Measurements from ENCODE around the gene TSPO2. TPM values are rescaled to one million over a fixed set of nuclear protein-coding genes. Genes with fewer than 3 reads are reported as not detected.

Gene TSPO2
- total RNA-seq, 1 experiment from 2014 or later: not detected

DNA sequence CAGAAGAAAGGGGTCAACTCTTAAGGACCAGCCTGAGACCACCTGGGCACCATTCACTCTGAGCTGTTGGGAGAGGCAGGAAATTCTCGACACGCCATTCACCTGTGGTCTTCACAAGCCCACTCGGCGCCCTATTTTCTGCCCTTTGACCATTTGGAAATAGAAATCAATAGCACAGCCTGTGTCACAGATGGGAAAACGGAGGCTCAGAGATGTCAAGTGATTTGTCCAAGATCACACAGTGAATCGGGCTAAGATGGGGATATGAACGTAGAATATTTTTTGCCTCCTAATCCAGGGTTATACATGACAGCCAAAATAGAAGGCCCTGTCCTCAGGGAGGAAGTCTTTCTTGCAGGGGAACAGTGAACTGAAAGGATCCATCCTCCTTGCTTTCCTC, 7.7 kb downstream of the TSPO2 start:
- no peak for DNase-seq (ENCODE audit: low read depth)

DNA sequence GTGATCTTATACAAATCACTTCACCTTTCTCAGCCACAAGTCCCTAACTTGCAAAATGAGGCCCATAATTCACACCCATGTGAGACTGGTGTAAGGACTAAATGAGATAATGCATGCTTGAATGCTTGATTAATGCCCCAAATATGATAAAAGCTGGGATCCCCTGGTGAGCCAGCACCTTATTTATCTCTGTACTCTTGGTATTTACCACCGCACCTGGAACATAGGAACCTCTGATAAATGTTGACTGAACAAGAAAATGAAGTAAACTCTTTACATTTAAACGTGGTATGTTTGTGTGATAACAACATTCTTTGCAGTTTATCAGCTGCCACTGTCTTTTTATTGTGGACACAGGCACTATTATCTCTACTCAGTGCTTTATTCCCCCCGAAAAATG, 8.3 kb downstream of the TSPO2 start:
- DNase-seq (ENCODE audit: low read depth): no peak

DNA sequence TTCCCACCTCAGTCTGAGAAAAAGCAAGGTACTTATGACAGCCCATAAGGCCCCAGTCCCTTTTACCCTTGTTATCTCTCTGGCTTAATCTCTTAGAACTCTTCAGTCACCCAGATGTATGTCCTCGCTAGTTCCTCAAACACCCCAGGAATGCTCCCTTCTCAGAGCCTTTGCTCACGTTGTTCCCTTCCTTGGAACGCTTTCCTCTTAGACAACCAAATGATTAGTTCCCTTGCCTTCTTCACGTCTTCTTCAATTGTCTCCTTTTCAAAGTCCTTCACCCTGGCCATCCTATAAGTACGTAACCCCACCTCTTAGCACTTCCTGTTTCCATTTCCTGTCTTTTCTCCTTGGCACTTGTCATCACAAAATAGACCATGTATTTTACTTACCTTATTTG, 9.6 kb downstream of the TSPO2 start:
- DNase-seq (ENCODE audit: low read depth): no peak

DNA sequence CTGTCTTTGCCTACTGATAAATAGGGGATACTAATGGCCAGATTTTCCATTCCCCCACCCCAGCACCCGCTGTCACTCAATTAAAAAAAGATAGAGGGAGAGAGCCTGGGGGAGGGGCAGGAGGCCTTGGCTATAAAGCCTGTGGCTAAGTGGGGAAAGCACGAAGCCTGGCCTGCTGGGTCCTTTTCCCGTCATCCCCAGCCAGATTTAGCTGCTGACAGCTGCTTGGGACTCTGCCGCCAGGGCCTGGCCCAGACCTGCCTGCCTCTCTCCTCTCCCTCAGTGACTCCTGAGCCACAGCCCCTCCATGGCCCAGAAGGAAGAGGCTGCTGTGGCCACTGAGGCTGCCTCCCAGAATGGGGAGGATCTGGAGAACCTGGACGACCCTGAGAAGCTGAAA, 10.8 kb downstream of the TSPO2 start, which contains the start of gene APOBEC2:
Gene APOBEC2, plus strand, starts transcription at position 162 of the 400 bp plus-strand sequence. Its CDS starts 146 bp downstream, at position 308.
- no peak for DNase-seq (ENCODE audit: low read depth)

DNA sequence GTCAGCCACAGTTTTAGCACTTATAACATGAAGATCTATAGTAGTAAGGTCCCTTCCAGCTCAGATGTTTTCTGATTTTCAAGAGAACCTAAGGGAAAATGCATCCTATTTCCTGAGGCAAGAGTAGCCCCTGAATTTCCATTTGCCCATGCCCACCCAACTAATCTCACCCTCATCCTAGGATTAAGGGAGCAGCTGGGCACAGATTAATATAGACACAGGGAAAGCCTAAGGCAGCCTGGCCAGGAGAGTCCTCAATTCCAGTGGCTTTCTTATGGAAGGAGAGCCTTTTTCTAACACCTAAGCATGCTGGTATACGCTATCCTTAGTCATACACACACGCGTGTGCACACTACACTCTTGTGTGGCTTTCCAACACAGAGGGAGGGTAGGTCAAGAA, 12.2 kb downstream of the TSPO2 start:
- no peak for DNase-seq (ENCODE audit: low read depth)

DNA sequence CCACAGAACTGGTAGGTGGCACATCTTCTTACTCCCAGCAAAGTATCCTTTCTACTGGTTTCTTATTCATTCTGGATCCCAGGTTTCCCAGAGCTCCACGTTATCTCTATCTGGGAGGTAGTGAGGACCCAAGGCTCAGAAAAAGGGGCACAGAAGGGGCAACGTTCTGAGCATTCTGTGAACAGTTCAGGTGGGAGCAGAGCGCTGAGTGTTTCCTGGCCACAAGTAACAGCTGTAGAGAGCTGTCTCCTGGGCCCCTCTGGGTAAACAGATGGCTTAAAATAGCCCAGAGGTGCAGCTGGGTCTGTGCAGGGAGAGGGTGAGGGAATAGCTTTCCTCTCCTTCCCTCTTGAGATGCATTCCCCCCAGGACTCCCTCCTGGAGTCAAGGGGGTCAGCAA, 12.9 kb downstream of the TSPO2 start:
- no peak for DNase-seq (ENCODE audit: low read depth)

DNA sequence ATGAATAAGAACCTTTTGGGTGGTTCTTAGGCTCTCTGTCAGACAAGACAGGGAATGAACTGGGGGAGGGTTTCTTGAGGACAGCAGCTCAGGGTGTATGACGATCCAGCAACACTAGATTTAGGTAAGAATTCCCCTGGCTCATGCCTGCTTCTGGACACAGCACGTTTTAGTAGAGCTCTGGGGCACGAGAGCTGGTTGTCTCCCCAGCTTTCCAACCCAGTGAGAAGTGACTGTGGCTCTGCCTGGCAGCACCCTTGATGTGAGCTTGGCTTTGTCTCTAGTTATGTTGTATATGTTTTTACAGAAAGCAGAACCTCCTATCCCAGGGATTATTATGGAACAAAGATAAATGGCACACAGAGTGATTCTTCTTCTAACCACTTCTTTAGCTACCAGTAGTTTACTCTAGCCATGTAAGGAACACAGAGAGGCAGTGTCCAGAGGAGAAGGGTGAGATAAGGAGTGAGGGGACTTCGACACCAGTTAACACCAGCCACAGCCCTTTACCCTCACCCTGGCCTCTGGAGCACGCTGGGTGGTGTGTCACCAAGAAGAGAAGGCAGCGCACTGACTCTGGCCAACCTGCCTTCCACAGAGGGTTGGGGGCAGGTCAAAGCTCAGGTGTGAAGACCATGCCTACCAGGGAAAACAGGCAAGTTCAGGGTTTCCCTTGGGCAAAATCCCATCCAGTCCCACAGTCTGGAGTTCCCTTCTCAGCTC, 14.7 kb downstream of the TSPO2 start:
- no peak for DNase-seq (ENCODE audit: low read depth)

DNA sequence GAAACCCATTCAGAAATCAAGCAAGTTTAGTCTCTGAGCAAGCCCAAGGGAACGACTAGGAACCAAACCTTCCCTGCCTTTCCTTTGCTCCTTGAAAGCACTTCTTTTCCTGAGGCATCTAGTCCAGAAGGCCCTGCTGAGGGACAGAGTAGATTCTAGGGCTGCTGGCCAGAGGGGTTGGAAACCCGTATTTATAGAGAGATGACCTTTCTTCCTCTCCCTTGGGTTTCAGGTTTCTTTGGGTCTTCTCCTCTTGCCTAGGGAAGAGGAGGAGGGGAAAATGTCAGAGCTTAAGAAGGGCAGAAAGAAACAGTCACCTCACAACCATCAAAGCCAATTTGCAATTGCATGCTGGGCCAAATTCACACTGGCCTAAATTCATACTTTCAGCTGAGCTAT, 16.5 kb downstream of the TSPO2 start:
- DNase-seq (ENCODE audit: low read depth): no peak

DNA sequence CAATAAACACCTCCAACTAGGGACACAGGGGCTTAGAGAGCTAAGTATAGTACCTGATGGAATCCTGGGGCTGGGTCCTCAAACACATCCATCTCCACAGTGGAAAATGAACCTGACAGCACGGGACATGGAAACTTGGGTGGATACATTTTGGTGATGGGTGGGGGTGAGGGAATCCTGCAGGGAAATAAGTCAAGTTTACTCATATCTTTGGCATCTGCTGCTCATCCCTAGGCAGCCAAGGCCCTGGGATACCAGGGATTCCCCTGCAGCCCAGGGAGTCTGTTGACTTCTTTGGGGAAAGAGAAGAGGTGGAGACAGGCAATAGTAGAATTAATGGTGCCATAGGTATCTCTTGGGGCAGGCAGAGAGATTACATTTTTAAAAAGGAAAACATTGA, 17.3 kb downstream of the TSPO2 start:
- DNase-seq (ENCODE audit: low read depth): peak; percentile 35

DNA sequence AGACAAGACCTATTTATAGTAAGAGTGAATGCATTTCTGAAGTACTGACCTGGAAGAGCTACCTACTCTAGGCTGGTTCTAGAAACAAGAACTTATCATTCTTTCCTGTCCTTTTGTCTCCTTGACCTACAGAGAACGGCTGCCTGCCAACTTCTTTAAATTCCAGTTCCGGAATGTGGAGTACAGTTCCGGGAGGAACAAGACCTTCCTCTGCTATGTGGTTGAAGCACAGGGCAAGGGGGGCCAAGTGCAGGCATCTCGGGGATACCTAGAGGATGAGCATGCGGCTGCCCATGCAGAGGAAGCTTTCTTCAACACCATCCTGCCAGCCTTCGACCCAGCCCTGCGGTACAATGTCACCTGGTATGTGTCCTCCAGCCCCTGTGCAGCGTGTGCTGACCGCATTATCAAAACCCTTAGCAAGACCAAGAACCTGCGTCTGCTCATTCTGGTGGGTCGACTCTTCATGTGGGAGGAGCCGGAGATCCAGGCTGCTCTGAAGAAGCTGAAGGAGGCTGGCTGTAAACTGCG, 19.0 kb downstream of the TSPO2 start:
- DNase-seq (ENCODE audit: low read depth): no peak

DNA sequence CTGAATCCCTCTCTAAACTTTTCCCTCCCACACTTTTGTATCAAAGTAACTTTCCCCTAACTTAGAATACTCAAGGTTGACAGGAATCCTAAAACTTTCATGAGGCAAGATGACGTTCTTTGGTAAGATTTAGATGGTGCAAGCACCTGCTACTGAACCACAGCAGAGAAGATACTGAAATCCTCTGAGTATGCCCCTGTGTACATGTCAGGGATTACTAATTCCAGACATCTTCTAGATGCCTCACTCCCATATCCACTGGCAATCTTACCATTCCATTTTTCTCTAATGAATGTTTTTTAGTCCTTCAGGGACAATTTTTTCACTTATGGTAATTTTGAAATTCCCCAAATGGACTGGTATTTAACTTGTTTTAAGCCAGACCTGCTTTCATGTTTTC, 19.8 kb downstream of the TSPO2 start:
- DNase-seq (ENCODE audit: low read depth): no peak

DNA sequence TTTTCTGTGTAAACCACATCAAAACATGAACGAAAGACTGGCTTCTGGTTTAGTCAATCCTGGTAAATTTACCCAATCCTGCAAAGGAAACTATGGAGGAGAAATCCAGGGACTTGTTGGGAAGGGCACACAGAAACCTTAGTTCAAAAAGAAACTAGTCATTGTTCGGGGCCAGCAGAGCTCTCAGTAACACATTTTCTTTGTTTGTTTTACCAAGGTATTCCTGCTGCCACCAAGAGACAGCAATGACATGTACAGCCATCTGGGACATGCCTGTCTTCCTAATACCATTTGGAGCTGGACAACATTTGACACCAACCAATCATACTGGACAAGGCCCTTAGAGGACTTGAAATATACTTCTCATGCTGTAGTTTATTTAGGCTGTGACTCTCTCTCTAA, 21.6 kb downstream of the TSPO2 start:
- no peak for DNase-seq (ENCODE audit: low read depth)

DNA sequence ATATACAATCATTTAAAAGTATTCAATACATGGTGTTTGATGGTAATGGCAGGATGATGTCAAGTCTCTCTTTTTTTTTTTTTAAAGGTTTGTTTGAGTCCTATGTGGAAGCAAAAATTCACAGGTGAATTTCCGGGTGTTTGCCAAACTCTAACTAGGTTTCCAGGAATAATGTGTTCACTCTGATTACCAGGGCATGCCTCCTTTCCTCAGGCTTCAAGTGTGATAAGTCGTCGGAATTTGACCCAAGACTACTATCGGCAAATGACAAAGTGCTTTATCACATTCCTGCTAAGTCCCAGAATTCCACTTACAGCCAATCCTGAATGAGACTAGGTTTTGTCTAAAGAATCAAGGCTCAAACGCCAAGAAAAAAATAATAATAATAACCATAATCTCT, 22.6 kb downstream of the TSPO2 start:
- DNase-seq (ENCODE audit: low read depth): no peak

DNA sequence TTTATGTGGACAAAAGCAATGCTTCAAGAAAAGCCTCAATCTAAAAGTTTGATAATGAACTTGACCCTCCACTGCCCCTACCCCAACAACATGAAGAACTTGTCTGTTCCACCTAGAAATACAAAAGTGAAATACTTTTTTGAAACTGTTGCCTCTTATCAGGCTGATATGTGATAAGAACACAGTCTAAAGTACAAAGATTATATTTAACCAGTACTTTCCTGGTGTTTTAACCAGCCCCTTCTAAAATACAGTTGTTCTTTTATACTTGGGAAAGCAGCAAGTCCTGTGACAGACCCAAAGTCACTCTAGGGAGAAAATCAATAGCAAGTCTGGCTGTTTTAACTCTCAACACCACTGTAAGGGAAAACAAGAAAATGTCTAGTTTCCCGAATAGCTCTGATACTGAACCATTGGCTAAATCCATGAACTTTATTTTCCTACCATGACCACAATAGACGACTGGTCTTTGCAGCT, 23.3 kb downstream of the TSPO2 start:
- DNase-seq (ENCODE audit: low read depth): no peak

DNA sequence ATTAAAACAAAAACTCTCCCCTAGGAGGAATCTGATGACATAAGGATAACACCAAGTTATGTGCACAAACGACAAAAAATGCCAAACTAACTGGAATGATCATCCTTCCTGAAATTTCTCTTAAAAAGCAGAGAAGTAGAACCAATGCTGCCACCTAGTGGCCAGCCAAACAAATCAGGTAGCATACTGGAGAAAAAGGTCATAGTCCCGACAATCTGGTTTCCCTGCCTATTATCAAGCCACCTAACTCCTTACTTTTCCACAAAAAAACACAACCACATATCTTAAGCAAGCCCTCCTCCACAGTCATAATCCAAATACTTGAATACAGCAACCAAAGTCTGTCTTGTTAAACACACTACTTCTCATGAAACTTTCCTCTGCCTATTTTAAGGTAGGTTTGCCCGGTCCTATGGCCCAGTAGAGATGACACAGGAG, 24.6 kb downstream of the TSPO2 start:
- DNase-seq (ENCODE audit: low read depth): peak; percentile 71

DNA sequence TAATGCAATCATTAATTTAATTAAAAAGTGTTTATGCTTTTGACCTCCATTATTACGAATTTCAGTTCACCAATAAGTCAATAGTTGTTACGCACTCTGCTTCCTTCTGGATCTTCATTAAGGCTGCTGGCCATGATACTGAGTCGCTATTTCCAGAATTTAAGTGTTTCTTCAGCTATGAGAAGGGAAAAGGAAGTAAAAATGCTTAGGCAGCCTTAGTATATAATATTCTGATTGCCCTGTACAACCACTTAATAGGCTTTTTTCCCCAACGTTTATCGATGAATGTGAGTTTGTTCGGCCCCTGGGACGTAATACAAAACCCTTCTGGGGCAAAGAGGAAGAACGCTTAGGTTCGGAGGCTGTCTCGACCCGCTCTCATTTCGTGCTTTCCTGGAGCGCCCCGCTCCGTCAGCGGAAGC, 29.2 kb downstream of the TSPO2 start:
- DNase-seq (ENCODE audit: low read depth): no peak

DNA sequence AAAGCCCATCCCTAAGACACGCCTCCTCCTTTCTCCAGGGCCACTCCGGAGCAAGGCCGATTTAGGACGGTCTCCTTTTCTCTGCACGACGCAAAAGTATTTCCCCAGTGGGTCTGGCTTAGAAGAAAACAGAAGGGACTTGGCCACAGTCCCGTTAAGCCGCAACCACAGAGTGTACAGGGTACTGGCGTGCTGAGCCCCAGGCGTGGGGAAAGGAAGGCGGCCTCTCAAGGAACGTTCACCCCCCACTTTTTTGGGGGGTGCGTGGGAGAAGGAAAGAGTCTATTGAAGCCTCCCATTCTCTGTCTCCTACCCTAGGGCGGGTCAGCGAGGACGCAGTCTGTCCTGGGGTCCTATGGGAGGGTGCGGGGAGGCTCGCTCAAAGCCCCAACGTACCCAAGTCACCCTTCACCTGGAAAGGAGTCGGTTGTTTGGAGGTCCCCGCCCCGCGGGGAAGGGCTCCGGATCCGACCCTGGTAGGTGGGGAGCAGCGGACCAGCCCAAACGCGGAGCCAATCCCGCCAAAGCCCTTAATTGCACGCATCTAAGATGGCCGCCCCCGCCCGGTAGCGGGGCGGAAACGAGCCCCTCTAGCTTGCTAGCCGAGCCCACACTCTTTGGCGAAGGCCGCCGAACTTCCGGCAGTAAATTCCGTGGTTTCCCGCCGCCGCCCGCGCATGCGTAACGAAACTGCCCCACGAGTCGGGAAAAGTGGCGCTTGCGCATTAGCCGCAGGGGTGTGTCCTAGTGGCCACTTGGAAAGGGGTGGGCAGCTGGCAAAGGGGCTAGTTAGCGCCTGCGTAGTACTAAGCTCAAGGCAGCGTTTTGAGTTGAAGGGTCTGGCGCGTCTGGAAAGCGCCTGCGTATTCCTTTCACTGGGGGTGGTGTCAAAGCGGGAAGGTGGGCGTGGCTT, 29.9 kb downstream of the TSPO2 start, which contains the start of gene OARD1:
Gene OARD1, minus strand, starts transcription at position 434 of the 913 bp plus-strand sequence. CDS start 722 bp downstream, outside the sequence.
- peak; percentile 99 for DNase-seq (ENCODE audit: low read depth)

DNA sequence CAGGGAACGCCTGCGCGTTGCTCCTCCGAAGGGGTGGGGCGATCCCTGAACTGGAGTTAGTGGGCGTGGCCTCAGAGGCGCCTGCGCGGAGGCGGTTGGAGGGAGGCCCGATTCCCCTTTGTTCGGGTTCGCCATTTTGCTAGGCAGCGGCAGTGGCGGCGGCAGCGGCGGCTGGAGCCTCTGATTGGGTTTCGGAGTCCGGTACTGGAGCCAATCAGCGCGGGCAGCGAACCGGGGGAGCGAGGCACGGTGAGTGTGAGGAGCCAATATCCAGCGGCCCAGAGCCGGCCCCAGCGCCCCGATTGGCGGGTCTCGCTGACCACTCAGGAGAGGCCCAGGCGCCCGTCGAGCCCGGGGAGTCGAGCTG, 30.6 kb downstream of the TSPO2 start, which contains the start of gene NFYA:
Gene NFYA, plus strand, starts transcription at position 139 of the 367 bp plus-strand sequence. CDS start 6,116 bp downstream, outside the sequence.
- no peak for DNase-seq (ENCODE audit: low read depth)

DNA sequence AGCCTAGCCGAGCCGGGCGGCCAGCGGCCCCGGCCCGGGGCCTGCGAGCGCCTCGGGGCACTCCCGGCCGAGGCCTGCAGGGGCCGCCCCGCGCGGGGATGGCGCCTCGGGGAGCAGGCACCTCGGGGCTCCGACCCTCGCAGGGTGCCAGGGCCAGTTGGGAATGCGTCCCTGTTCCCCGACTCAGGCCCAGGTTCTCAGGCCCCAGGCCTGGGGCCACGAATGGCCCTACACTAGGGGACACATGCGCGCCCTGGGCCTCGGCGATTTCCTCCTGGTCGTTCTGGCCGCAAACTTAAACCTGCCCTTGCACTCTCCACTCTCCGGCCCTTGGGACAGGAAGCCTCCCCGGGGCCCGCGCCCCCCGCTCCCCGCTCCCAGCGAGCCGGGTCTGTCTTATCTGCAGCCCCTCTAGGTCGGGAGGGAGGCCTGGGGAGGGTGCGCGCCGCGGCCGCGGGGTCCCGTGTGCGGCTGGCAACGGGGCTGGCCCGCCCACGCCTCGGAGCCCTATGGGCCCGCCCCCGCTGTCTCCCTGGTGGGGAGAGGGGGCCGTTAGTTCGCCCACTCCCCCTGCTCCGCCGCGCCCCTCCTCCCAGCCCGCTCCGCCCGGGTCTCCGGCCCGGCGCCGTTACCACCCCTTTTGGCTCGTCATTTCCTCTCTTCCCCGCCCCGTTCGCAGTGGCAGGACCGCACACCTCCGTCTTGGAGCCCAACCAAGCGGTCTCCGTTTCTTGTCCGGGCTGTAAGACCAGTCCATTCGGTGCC, 31.1 kb downstream of the TSPO2 start:
- DNase-seq (ENCODE audit: low read depth): peak; percentile 79

DNA sequence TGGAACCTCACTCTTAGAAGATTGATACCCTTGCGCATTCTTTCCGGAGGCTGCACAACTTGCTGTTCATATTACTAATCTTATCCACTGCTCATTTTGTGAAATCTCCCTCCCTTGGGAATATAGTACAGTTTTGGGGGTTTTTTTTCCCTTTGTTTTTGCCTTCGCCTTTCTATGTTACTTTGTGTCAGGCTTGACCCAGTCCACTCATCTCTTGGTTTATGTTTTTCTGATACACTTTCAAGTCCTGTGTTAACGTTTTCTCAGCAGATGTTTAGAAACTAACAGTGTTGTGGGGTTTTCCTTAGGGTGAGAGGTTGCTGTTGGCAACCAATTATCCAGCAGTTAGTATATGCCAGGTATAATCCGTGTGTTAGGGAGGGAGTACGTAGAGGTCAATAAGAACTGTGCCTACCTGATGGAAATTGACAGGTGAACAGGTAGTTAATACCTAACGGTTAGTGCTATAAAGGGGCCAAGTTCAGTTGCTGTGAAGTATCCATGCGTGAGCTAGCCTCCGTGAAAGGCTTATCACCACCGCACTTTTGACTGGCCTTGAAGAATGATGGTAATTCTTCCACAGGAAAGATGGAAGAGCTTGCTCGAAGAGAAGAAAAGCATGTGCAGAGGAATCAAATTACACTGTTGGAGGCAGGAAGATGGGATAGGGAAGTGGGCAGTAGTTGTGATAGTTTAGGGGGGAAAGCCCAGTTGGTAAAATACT, 31.9 kb downstream of the TSPO2 start:
- peak; percentile 32 for DNase-seq (ENCODE audit: low read depth)

Measured in RPMI7951 (cell line).